Central memory CD4-positive, alpha-beta T cell (primary cell): ENCODE data around the gene PKD2.
"Not testable (repeated sequence)": the region's sequence is repeated elsewhere in the genome, so short reads cannot be mapped to it uniquely, and the experiment has no call there.

Experiments used
- DNase-seq: peaks from one replicate; pipeline ENCODE4 v3.0.0; 2022

The PKD2 gene

GRCh38 chr4:88078579-88078978, 71.1 kb downstream of the PKD2 start:
- no peak for DNase-seq

DNA sequence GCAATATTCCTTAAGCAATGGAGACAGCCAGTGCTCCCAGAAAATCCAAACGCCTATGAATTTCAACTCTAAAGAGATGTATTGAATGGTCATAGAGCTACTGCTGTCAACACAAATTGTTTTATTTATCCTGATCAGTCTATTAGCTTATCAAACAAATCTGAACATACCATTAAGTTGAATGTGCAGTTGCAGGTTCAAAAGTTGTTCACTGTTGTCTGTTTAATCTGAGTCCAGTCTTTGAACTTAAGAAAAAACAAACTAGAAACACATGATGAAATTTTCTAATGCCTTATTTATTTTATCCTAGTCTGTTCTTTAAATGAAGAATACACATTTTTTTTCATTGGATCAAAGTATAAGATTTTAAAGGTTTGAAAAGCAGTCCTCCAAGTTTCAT, 73.2 kb downstream of the PKD2 start:
- DNase-seq, result no peak

DNA sequence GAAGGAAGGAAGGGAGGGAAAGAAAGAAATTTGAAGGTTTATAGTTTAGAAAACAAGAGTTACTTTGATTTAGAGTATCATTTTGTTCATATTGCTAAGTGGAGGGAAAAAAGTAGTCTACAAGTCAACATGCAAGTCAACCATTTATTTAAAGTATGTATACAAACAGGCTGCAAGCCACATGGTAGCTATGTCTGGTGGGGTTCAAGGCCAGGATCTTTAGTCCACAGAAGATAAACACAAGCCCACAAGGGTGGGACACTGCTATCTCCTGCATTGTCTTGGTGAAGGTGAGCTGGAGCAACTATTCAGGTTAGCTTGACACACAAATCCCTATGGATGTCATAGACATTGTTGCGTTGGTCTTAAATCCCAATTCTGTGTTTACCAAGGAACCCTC, 79.6 kb downstream of the PKD2 start:
- no peak for DNase-seq

- no peak for DNase-seq
These were observed 83.5 kb downstream of the PKD2 start for GRCh38 chr4:88090898-88091297.

- no peak for DNase-seq
These were observed 83.9 kb downstream of the PKD2 start for GRCh38 chr4:88091378-88091777.

GRCh38 chr4:88093874-88094273, 86.4 kb downstream of the PKD2 start:
- no peak for DNase-seq

- no peak for DNase-seq
These were observed 89.9 kb downstream of the PKD2 start for GRCh38 chr4:88097301-88097700.

DNA sequence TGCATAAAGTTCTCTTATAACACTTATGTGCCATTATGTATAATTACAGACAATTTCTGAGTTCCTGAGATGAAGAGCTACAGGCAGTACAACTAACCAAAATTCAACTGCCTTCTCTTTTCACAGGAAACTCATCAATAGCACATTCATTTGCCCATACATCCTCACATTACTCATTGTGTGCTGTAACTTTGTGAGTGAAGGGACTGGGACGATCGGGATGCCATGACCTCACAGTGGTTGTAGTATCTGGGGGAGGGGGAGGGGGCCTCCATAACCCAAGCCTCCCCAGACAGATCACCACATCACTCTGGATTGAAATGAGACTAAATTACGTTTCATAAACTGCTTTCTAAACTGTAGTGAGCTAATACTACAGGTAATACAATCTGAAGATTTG, 90.3 kb downstream of the PKD2 start:
- no peak for DNase-seq

- DNase-seq, result no peak
These were observed 91.7 kb downstream of the PKD2 start for GRCh38 chr4:88098993-88099752.

DNA sequence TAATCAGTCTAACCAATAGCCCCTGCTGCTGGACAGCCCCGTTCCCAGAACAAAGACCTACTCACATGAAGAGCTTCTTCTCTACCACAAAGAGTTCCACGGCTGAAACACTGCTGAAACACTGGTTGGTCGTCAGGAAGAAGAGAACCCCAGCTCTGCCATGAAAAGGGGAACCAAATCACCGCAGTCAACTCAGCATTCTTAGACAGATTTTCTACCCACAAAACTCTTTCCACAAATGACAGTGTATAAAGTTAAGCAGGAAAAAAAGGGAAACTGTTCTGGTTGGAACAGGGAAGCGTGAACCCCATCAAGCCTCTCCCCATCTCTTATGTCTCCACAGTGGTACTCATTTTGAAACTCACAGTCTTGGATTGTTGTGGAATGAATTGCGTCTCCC, 93.7 kb downstream of the PKD2 start:
- DNase-seq, result no peak

DNA sequence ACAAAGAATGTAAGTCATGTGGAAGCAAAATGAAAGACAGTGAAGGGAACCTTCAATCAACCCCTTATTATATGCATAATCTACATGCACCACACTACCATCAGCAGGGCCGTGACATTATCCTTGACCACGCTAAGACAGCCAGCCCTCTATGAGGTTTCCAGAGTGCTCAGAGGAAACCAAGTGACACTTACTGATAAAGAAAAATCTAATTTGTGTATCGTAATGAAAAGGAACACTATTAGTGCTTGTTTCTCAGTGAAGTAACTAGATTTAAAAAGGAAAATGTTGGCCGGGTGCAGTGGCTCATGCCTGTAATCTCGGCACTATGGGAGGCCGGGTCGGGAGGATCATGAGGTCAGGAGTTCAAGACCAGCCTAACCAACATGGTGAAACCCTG, 94.6 kb downstream of the PKD2 start:
- no peak for DNase-seq

DNA sequence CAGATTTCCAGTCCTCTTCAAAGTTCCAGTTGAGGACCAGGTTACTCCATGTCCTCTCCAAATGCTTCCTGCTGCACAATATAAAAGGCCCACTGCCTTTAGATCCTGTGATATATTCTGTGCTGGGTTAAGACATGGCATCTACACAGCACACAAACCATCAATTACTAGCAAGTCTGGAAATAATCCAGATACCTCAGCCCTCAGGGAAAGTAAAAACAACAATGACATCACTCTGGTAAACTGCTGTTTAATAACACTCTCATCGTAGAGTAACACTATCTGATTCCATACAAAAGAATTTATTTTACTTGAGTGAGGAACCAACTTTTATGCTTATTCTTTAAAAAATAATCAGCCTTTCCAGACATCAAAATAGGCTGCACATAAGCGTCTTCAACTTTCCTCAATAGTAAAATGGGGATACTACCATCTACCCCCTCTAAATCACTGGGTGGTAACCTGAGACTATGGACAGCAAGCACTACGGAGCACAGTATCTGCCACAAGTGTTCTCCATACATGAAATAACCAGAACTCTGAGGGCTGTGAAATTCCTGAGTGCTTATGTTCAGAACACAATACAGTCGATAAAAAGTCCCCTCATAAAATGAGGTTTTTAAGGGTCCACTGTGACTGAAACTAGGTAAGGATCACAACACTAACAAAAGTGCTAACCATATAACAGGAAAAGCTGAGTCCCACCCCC, 97.6 kb downstream of the PKD2 start:
- no peak for DNase-seq

DNA sequence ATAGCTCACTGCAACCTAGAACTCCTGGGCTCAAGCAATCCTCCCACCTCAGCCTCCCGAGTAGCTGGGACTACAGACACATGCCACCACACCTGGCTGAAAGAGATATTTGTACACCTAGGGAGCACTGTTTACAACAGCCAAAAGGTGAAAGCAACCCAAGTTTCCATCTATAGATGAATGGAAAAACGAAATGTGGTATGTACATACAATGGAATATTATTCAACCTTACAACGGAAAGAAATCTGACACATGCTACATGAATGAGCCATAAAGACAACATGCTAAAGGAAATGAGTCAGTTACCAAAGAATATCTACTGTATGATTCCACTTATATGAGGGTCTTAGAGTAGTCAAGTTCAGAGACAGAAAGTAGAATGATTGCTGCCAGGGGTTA, 98.8 kb downstream of the PKD2 start:
- no peak for DNase-seq

GRCh38 chr4:88107406-88108107, 100.1 kb downstream of the PKD2 start:
- DNase-seq, result no peak

GRCh38 chr4:88108108-88108465, 100.7 kb downstream of the PKD2 start:
- not testable (repeated sequence) for DNase-seq

DNA sequence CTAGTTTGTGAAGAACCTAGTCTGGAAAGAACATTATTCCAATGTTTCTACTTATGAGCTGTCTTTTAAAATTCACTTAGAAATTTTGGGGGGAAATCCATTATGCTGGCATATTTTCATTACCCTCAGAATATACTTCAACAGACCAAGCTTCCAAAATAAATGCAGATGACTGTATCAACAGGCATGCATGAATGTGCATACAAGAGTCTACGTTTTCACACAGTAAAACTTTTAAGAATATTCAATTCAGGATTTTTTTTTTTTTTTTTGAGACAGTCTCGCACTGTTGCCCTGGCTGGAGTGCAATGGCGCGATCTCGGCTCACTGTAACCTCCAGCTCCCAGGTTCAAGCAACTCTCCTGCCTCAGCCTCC, 101.3 kb downstream of the PKD2 start:
- DNase-seq, result no peak

DNA sequence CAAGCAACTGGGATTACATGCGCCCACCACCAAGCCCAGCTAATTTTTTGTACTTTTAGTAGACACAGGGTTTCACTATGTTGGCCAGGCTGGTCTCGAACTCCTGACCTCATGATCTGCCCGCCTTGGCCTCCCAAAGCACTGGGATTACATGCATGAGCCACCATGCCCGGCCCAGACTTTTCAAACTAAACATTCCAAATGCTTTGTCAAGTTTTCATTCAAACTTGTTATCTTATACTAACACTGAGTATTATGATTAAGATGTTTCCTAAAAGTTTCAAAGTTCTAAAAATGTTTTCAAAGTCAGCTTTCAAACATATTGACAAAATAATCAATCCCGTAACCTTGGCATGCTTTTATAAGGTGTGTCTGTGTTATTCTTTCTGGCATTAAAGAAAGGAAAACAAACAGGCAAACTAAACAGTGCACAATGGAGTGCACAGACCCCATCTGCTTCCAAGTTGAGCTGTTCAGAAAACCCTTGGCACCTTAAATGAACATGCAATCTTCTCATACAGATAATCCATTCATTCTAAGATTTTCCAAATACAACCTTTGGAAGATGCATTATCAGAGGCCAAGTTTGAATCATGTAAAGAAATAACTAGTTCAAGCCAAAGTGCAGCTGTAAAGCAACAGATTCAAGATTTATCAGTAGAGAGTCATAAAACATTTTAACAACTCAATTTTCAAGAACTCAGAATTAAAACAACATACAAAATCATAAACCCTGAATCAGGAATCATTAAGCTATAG, 101.9 kb downstream of the PKD2 start:
- no peak for DNase-seq

- DNase-seq, result no peak
These were observed 103.4 kb downstream of the PKD2 start for GRCh38 chr4:88110826-88111225.

DNA sequence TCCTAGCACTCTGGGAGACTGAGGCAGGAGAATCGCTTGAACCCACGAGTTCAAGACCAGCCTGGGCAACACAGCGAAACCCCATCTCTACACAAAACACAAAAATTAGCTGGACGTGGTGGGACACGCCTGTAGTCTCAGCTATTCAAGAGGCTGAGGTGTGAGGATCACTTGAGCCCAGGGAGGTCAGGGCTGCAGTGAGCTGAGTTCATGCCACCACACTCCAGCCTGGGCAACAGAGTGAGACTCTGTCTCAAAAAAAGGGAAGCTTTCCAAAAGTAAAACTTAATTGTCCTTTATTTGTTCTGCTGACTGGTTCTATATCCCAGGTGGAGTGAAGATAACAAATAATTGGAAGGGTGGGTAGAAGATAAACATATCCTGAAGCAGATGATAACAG, 105.4 kb downstream of the PKD2 start:
- no peak for DNase-seq

DNA sequence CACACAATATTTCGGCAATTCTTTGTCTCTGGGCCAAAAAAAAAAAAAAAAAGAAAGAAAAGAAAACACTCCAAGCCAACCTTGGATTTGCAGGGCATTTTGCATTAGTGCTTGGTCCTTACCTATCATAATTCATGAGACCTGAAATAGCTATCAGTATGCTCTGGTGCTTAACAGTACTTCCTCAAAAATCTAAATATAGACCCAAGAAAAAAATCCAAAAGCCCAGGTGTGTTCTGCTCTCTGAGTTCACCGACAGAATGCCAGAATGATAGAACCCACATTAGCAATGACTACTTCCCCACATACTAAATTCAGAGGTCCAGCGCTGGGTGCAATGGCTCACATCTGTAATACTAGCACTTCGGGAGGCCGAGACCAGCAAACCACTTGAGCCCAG, 108.2 kb downstream of the PKD2 start:
- DNase-seq, result no peak

GRCh38 chr4:88119943-88120342, 112.5 kb downstream of the PKD2 start:
- DNase-seq, result no peak

GRCh38 chr4:88122260-88122659, 114.8 kb downstream of the PKD2 start:
- DNase-seq, result not testable (repeated sequence)
